ENCODE results near the gene PLCB3.

Gene PLCB3

GRCh38 chr11:64295760-64296159, 44.4 kb downstream of the PLCB3 start:
- TF ChIP-seq SPI1 (IDR thresholded peaks at IDR 0.05; ENCODE audit: borderline replicate concordance, low read depth), result no peak
- no peak for TF ChIP-seq POLR2AphosphoS5 (IDR thresholded peaks at IDR 0.05; ENCODE audit: low read depth)
- TF ChIP-seq GABPA (IDR thresholded peaks at IDR 0.05; ENCODE audit: low read depth), result no peak
- TF ChIP-seq CTCF (IDR thresholded peaks at IDR 0.05; ENCODE audit: insufficient read depth, low read length), result no peak
- no peak for TF ChIP-seq REST (IDR thresholded peaks at IDR 0.05; ENCODE audit: insufficient replicate concordance, low read depth)
- Histone ChIP-seq H3K4me3 (replicated peaks; ENCODE audit: insufficient read depth, low read length) (no peak overlapping the region), H3K27me3 (ENCODE audit: insufficient read depth, poor library complexity, severe bottlenecking) (peaks cover 86% of the 10 kb centered on the region), H3K27ac (replicated peaks) (no peak overlapping the region)
- no peak for DNase-seq (ENCODE audit: low read depth in 1 of 2, low spot score in 1 of 2)

GRCh38 chr11:64296236-64296635, 44.9 kb downstream of the PLCB3 start:
- Histone ChIP-seq H3K27me3 (ENCODE audit: insufficient read depth, poor library complexity, severe bottlenecking) (peaks cover 82% of the 10 kb centered on the region), H3K4me3 (replicated peaks; ENCODE audit: insufficient read depth, low read length) (no peak overlapping the region), H3K27ac (replicated peaks) (no peak overlapping the region)
- no peak for DNase-seq (ENCODE audit: low read depth in 1 of 2, low spot score in 1 of 2)
- TF ChIP-seq GABPA (IDR thresholded peaks at IDR 0.05; ENCODE audit: low read depth) (no peak), CTCF (IDR thresholded peaks at IDR 0.05; ENCODE audit: insufficient read depth, low read length) (no peak), REST (IDR thresholded peaks at IDR 0.05; ENCODE audit: insufficient replicate concordance, low read depth) (no peak), SPI1 (IDR thresholded peaks at IDR 0.05; ENCODE audit: borderline replicate concordance, low read depth) (no peak), POLR2AphosphoS5 (IDR thresholded peaks at IDR 0.05; ENCODE audit: low read depth) (no peak)

GRCh38 chr11:64296830-64297698, 45.7 kb downstream of the PLCB3 start:
- DNase-seq (ENCODE audit: low read depth in 1 of 2, low spot score in 1 of 2), result no peak
- H3K27ac ChIP-seq (replicated peaks), result no peak overlapping the region
- H3K27me3 ChIP-seq (ENCODE audit: insufficient read depth, poor library complexity, severe bottlenecking), result peaks cover 81% of the 10 kb centered on the region
- no peak for TF ChIP-seq SPI1 (IDR thresholded peaks at IDR 0.05; ENCODE audit: borderline replicate concordance, low read depth)
- no peak for TF ChIP-seq POLR2AphosphoS5 (IDR thresholded peaks at IDR 0.05; ENCODE audit: low read depth)
- no peak for TF ChIP-seq GABPA (IDR thresholded peaks at IDR 0.05; ENCODE audit: low read depth)
- TF ChIP-seq CTCF (IDR thresholded peaks at IDR 0.05; ENCODE audit: insufficient read depth, low read length), result no peak
- TF ChIP-seq REST (IDR thresholded peaks at IDR 0.05; ENCODE audit: insufficient replicate concordance, low read depth), result no peak
- H3K4me3 ChIP-seq (replicated peaks; ENCODE audit: insufficient read depth, low read length), result no peak overlapping the region

Data from HL-60 (cell line).